Sigmoid colon (tissue), 7 donors: Measurements from ENCODE around the gene TANGO6. TPM values are rescaled to one million over a fixed set of nuclear protein-coding genes. Genes with fewer than 3 reads are reported as not detected.
"Not testable (repeated sequence)": the region's sequence is repeated elsewhere in the genome, so short reads cannot be mapped to it uniquely, and the experiment has no call there.

ENCODE experiments used
- DNase-seq: peaks from one replicate; pipeline ENCODE4 v3.0.0-alpha.2; 2019
- H3K27ac ChIP-seq, 4 donors: fragments of 200-600 bp; sonication (generic); one replicate each; pipeline ENCODE4 v1.5.1; 2016 to 2019; ENCODE audit warnings: mild to moderate bottlenecking in 1 of 4
- H3K27me3 ChIP-seq, 3 donors: fragments of 200-600 bp; sonication (generic); one replicate each; pipeline ENCODE4 v1.5.1; 2019; ENCODE audit warnings: mild to moderate bottlenecking in 1 of 3
- H3K36me3 ChIP-seq, 4 donors: fragments of 200-600 bp; sonication (generic); one replicate each; pipeline ENCODE4 v1.5.1; 2016 to 2019
- H3K4me1 ChIP-seq, 4 donors: fragments of 200-600 bp; sonication (generic); one replicate each; pipeline ENCODE4 v1.5.1; 2017 to 2019
- H3K4me3 ChIP-seq, 4 donors: fragments of 200-600 bp; sonication (generic); one replicate each; pipeline ENCODE4 v1.5.1; 2017 to 2019; ENCODE audit warnings: mild to moderate bottlenecking in 2 of 4, moderate library complexity in 1 of 4
- H3K9me3 ChIP-seq, 4 donors: fragments of 200-600 bp in 3 of 4; sonication (generic) in 3 of 4; one replicate each; pipeline versions ENCODE4 v1.5.1 to v1.6.1; 2013 to 2019
- EP300 ChIP-seq, 4 donors: sonication (generic); formaldehyde crosslinking; IDR thresholded peaks; one replicate each; pipeline ENCODE4 v1.6.1; 2017; ENCODE audit warnings: antibody characterized with exemption in 4 of 4
- POLR2A ChIP-seq, 2 donors: fragments of 450-650 bp; IDR thresholded peaks; one replicate each; pipeline ENCODE4 v1.6.1; 2016; ENCODE audit warnings: antibody characterized with exemption in 2 of 2, mild to moderate bottlenecking in 2 of 2, moderate library complexity in 2 of 2
- POLR2AphosphoS5 ChIP-seq, 4 donors: sonication (generic); formaldehyde crosslinking; IDR thresholded peaks; one replicate each; pipeline ENCODE4 v1.6.1; 2017; ENCODE audit warnings: antibody characterized with exemption in 4 of 4
- WGBS, 2 donors: extraction: QIAGEN DNeasy Blood & Tissue Kit; methylation state at CpG; one replicate each; pipeline ENCODE4 v1.1.7; 2013; 5-methylcytosine and 5-hydroxymethylcytosine counted together
- intact Hi-C: fragments of 100-400 bp; cut with DNase I; formaldehyde crosslinking; loops from one replicate; pipeline ENCODE4 v1.15.1; 2023
- polyA plus RNA-seq, 3 donors: library from polyadenylated mRNA; stranded (reverse); fragments of 200-250 nt; gene quantifications; one replicate each; pipeline ENCODE4 v1.2.3, GENCODE V29; 2013
- total RNA-seq, 4 donors: library from RNA; depleted of rRNA; stranded (reverse); fragments of >200 nt; gene quantifications; one replicate each; pipeline ENCODE4 v1.1.0, GENCODE V29; 2016
- TF ChIP-seq, protein P1 (sequence below), 4 experiments: fragments of 450-650 bp in 3 of 4; fragments of 200-600 bp in 1 of 4; IDR thresholded peaks; one replicate each; pipeline ENCODE4 v1.5.1; 2016 to 2019; ENCODE audit warnings: antibody characterized with exemption in 4 of 4, mild to moderate bottlenecking in 3 of 4, moderate library complexity in 2 of 4
- donor health status: healthy with polysubstance abuse.
- donor health status: Bipolar disorder and iron deficiency.
- donor health status: healthy.

TANGO6 gene
- total and polyA plus RNA-seq, 7 donors, result 0.92 to 23.5 (median 16.0) TPM

DNA sequence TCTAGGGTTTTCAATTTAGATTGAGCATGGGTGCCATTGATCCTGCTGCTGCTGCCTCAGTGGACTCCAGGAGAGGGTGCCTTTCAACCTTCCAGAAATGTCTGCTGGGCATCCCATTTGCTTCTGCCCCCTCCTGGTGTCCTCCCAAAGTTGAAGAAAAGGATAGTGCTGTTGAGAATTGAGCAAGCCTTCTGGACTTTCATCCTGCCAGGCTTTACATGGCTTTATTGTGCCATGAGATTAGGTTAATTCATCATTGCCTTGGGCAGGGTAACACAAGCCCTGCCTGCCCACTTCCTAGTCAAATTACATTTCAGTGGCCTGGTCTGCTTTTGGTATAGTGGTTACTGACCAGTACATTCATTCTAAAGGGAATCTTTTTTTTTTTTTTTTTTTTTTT is 17.9 kb upstream of the TANGO6 start:
- Histone ChIP-seq H3K4me1 (peaks cover 0 to 4% (median 0%) of the 10 kb centered on the region in 4 donors), H3K27ac (no peak overlapping the region), H3K4me3 (no peak overlapping the region), H3K27me3 (no peaks in the 10 kb centered on the region), H3K9me3 (no peaks in the 10 kb centered on the region), H3K36me3 (no peaks in the 10 kb centered on the region)
- no peak for DNase-seq
- TF ChIP-seq, protein P1, sequence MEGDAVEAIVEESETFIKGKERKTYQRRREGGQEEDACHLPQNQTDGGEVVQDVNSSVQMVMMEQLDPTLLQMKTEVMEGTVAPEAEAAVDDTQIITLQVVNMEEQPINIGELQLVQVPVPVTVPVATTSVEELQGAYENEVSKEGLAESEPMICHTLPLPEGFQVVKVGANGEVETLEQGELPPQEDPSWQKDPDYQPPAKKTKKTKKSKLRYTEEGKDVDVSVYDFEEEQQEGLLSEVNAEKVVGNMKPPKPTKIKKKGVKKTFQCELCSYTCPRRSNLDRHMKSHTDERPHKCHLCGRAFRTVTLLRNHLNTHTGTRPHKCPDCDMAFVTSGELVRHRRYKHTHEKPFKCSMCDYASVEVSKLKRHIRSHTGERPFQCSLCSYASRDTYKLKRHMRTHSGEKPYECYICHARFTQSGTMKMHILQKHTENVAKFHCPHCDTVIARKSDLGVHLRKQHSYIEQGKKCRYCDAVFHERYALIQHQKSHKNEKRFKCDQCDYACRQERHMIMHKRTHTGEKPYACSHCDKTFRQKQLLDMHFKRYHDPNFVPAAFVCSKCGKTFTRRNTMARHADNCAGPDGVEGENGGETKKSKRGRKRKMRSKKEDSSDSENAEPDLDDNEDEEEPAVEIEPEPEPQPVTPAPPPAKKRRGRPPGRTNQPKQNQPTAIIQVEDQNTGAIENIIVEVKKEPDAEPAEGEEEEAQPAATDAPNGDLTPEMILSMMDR (IDR thresholded peaks at IDR 0.05), result no peak
- TF ChIP-seq POLR2A (IDR thresholded peaks at IDR 0.05) (no peak), POLR2AphosphoS5 (IDR thresholded peaks at IDR 0.05) (no peak), EP300 (IDR thresholded peaks at IDR 0.05) (no peak)
- intact Hi-C loops, result no loop called here

DNA sequence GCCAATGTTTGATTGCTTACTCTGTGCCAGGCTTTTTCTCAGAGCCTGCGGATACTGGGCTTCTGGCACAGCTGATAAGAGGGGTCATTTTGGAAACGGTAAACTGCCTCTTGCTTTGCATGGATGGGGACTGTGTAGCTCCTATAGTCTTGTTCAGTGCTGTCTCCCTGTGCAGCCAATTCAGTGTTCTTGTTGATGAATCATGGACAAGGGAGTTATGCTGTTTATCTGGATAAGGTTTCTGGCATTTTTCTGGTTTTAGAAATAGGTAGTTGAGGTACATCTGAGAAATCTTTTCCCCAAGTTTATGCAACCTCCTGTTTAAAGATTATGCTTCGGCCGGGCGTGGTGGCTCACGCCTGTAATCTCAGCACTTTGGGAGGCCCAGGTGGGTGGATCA is 16.7 kb upstream of the TANGO6 start:
- H3K4me3 ChIP-seq, result no peak overlapping the region
- peaks cover 0 to 4% (median 0%) of the 10 kb centered on the region in 4 donors for H3K4me1 ChIP-seq
- intact Hi-C loops, result no loop called here
- WGBS, 2 donors, result 92 to 93% methylated on average over 6 of the region's 6 CpGs
- no peak for DNase-seq
- no peaks in the 10 kb centered on the region for H3K9me3 ChIP-seq
- no peak overlapping the region for H3K27ac ChIP-seq
- TF ChIP-seq POLR2AphosphoS5 (IDR thresholded peaks at IDR 0.05), result no peak
- TF ChIP-seq, protein P1 (IDR thresholded peaks at IDR 0.05), result no peak
- no peak for TF ChIP-seq EP300 (IDR thresholded peaks at IDR 0.05)
- TF ChIP-seq POLR2A (IDR thresholded peaks at IDR 0.05), result no peak
- no peaks in the 10 kb centered on the region for H3K27me3 ChIP-seq
- no peaks in the 10 kb centered on the region for H3K36me3 ChIP-seq

DNA sequence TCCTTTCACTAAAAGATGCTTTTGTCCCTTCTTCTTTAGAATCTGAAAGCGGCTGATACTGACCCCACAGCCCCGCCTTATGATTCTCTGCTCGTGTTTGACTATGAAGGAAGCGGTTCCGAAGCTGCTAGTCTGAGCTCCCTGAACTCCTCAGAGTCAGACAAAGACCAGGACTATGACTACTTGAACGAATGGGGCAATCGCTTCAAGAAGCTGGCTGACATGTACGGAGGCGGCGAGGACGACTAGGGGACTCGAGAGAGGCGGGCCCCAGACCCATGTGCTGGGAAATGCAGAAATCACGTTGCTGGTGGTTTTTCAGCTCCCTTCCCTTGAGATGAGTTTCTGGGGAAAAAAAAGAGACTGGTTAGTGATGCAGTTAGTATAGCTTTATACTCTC is 10.1 kb upstream of the TANGO6 start:
- 86 to 93% methylated on average over 14 of the region's 14 CpGs for WGBS, 2 donors
- intact Hi-C loops, result no loop called here
- H3K27ac ChIP-seq, result no peak overlapping the region
- H3K4me1 ChIP-seq, result peaks cover 0 to 13% (median 8%) of the 10 kb centered on the region in 4 donors
- no peak overlapping the region for H3K4me3 ChIP-seq
- no peak for DNase-seq
- no peaks in the 10 kb centered on the region for H3K9me3 ChIP-seq
- no peaks in the 10 kb centered on the region for H3K27me3 ChIP-seq
- H3K36me3 ChIP-seq, result no peaks in the 10 kb centered on the region
- TF ChIP-seq EP300 (IDR thresholded peaks at IDR 0.05) (no peak), POLR2AphosphoS5 (IDR thresholded peaks at IDR 0.05) (no peak), POLR2A (IDR thresholded peaks at IDR 0.05) (no peak)

DNA sequence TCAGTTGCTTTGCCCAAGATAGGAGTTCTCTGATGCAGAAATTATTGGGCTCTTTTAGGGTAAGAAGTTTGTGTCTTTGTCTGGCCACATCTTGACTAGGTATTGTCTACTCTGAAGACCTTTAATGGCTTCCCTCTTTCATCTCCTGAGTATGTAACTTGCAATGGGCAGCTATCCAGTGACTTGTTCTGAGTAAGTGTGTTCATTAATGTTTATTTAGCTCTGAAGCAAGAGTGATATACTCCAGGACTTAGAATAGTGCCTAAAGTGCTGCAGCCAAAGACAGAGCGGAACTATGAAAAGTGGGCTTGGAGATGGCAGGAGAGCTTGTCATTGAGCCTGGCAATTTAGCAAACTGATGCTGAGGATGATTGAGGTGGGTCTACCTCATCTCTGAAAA is 8.8 kb upstream of the TANGO6 start:
- Histone ChIP-seq H3K27ac (peak overlapping the region in 1 of 4 donors; percentile 21), H3K27me3 (no peaks in the 10 kb centered on the region), H3K4me1 (peaks cover 0 to 19% (median 12%) of the 10 kb centered on the region in 4 donors), H3K9me3 (no peaks in the 10 kb centered on the region), H3K36me3 (no peaks in the 10 kb centered on the region), H3K4me3 (no peak overlapping the region)
- WGBS, 2 donors, result 96 to 100% methylated on average over 1 of the region's 1 CpG
- no peak for DNase-seq
- TF ChIP-seq EP300 (IDR thresholded peaks at IDR 0.05), result no peak
- TF ChIP-seq POLR2AphosphoS5 (IDR thresholded peaks at IDR 0.05), result peak; percentile 53 to 69 (median 63)
- intact Hi-C loops, result no loop called here

DNA sequence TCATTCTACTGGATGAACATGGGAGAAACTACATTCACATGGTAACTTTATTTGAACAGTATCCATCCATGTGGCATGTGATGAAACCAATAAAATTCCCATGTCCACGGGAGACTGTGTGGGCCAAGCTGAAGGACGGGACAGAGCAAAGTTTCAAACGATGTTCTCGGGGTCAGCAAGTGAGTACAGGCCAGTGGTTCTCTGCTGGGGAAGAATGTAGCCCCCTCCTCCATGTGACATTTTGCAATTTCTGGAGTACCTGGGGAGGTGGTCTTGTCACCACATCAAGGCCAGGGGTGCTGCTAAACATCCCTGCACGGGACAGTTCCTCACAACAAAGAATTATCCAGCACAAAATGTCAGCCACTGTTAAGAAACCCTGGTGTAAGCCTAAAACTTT is 7.4 kb upstream of the TANGO6 start:
- Histone ChIP-seq H3K27me3 (no peaks in the 10 kb centered on the region), H3K27ac (no peak overlapping the region), H3K4me1 (peaks cover 0 to 27% (median 21%) of the 10 kb centered on the region in 4 donors), H3K36me3 (no peaks in the 10 kb centered on the region), H3K9me3 (no peaks in the 10 kb centered on the region), H3K4me3 (no peak overlapping the region)
- intact Hi-C loops, result no loop called here
- 83 to 86% methylated on average over 5 of the region's 5 CpGs for WGBS, 2 donors
- TF ChIP-seq EP300 (IDR thresholded peaks at IDR 0.05), result no peak
- TF ChIP-seq, protein P1 (IDR thresholded peaks at IDR 0.05), result no peak
- TF ChIP-seq POLR2AphosphoS5 (IDR thresholded peaks at IDR 0.05), result no peak
- TF ChIP-seq POLR2A (IDR thresholded peaks at IDR 0.05), result no peak
- no peak for DNase-seq

DNA sequence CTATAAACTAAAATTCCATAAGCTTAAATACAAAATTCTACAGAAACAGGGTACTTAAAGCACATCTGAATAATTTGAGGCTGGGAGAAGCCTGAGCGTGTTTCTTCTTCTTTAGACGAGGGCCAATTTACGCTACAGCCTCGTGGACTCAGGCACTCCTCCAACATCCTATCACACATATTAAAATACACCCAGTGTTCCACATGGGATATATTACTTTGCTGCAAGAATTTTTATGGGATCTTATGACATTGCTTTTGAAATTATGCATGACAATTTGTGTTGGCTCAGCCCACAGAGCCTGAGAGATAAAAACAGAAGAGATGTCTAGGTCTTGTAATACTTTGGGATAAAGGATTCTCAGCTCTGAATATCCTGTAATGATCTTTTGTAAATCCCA is 3.5 kb upstream of the TANGO6 start:
- TF ChIP-seq EP300 (IDR thresholded peaks at IDR 0.05), result peak in 3 of 4 donors; percentile 55 to 74 (median 62)
- TF ChIP-seq POLR2A (IDR thresholded peaks at IDR 0.05), result no peak
- TF ChIP-seq, protein P1 (IDR thresholded peaks at IDR 0.05), result no peak
- peak; percentile 73 to 88 (median 84) for TF ChIP-seq POLR2AphosphoS5 (IDR thresholded peaks at IDR 0.05)
- intact Hi-C loops, result loop anchor here (5.0 to 10.0 kb wide), 2 partner anchors 135 to 313 kb away; no protein-coding TSS in a partner anchor
- peaks cover 0 to 31% (median 21%) of the 10 kb centered on the region in 4 donors for H3K4me1 ChIP-seq
- WGBS, 2 donors, result 23 to 49% methylated on average over 4 of the region's 4 CpGs
- H3K9me3 ChIP-seq, result no peaks in the 10 kb centered on the region
- H3K4me3 ChIP-seq, result no peak overlapping the region
- peak overlapping the region in 2 of 4 donors; percentile 54 to 62 for H3K27ac ChIP-seq
- no peaks in the 10 kb centered on the region for H3K36me3 ChIP-seq
- no peaks in the 10 kb centered on the region for H3K27me3 ChIP-seq
- peak; percentile 74 for DNase-seq

DNA sequence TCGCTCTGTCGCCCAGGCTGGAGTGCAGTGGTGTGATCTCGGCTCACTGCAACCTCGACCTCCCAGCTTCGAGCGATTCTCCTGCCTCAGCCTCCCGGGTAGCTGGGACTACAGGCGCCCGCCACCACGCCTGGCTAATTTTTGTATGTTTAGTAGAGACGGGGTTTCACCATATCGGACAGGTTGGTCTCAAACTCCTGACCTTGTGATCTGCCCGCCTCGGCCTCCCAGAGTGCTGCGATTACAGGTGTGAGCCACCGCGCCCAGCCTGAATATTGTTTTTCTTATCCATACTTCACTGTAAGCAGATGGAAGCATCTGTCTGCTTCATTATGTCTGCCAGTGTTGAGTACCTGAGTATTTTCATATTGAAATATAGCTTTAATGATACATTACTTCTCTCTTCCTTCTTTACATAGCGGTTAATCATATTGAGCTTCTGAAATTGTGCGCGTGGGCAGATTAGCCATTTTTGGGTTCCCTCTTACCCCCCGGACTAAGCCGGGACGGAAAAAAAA is 308 bp upstream of the TANGO6 start:
- not testable (repeated sequence) for DNase-seq, H3K36me3 ChIP-seq, H3K9me3 ChIP-seq, H3K27me3 ChIP-seq
- 38 to 53% methylated on average over 23 of the region's 23 CpGs for WGBS, 2 donors
- H3K4me3 ChIP-seq, result peak overlapping the region; percentile 73 to 93 (median 90)
- peak overlapping the region; percentile 84 to 94 (median 90) for H3K27ac ChIP-seq
- peaks cover 0 to 35% (median 23%) of the 10 kb centered on the region in 4 donors for H3K4me1 ChIP-seq
- intact Hi-C loops, result loop anchor here (5.0 to 10.0 kb wide), 2 partner anchors 138 to 316 kb away; no protein-coding TSS in a partner anchor
